ENCODE data around the gene BCAS3.

The BCAS3 gene

DNA sequence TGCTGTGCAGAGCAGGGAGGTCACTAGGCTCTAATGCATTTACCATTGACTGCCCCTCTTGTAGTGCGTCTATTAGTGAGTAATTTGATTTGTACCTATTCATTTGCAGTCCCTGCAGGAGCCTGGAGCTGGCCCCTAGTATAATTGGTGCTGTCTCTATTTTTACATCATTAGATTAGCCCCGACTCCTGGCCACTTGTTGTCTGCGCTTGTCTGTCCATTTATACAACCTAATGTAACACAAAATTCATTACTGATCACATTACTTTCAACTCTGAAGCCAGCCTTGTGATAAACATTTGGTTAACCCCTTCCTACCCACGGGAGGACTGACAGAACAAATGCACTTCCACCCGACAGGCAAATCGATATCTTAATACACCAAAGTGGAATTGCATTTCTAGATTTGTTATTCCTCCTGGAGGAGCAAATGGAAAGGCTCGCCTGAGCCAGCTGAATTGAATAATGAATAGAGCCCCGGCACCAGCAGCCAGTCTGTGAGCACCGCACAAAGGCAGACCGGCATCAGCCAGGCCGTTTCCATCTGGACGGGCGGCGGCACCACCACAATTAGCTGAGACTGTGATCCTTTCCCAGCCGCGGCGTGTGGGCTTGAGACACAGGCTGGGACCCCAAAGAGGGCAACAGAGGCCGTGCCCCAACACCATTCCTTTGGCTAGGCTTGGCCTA lies 703.3 kb downstream of the BCAS3 start:
- TF ChIP-seq CTCF (conservative IDR thresholded peaks at IDR 0.05; ENCODE audit: low read depth, low read length) = no peak
- no peak for DNase-seq (ENCODE audit: low read depth)
- H3K4me3 ChIP-seq (ENCODE audit: low read length) = no peak overlapping the region

DNA sequence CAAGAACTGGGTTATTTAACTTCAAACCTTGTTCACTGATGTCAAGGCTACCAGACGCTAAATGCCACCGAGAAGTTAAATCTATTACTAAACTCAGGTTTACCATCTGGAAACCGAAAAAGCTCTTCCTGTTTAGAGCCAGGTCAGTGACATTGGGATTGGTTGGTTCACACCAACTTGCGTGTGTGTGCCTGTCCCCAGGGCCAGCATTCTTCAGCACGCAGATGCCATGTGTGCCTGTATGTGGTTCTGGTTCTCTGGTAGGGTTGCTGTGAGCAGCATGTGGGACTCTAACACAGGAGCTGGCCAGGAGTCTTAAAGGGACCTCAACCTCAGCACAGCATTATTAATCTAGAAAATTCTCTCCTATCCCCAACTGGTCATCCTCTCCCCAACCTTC lies 703.9 kb downstream of the BCAS3 start:
- H3K4me3 ChIP-seq (ENCODE audit: low read length) = no peak overlapping the region
- no peak for DNase-seq (ENCODE audit: low read depth)
- no peak for TF ChIP-seq CTCF (conservative IDR thresholded peaks at IDR 0.05; ENCODE audit: low read depth, low read length)

GRCh38 chr17:61382796-61383688 lies 705.4 kb downstream of the BCAS3 start:
- H3K4me3 ChIP-seq (ENCODE audit: low read length) = no peak overlapping the region
- no peak for DNase-seq (ENCODE audit: low read depth)
- no peak for TF ChIP-seq CTCF (conservative IDR thresholded peaks at IDR 0.05; ENCODE audit: low read depth, low read length)

- TF ChIP-seq CTCF (conservative IDR thresholded peaks at IDR 0.05; ENCODE audit: low read depth, low read length) = no peak
- DNase-seq (ENCODE audit: low read depth) = no peak
- H3K4me3 ChIP-seq (ENCODE audit: low read length) = no peak overlapping the region
Observed at GRCh38 chr17:61383689-61384201, 706.1 kb downstream of the BCAS3 start.

DNA sequence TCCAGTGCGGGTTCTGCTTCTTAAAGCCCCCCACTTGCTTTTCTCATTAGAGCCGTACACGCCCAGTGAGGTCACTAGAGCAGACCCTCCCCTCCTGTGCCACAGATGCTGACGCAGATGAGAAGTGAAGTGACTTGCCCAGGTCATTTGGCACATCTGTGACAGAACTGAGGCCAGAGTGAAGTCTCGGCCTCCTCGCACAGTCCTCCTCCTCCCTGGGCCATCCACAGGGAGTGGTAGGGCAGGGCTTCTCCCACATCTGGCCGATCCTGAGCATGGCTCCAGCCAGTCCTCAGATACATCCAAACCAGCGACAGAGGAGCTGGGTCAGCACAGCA lies 706.7 kb downstream of the BCAS3 start:
- DNase-seq (ENCODE audit: low read depth) = no peak
- TF ChIP-seq CTCF (conservative IDR thresholded peaks at IDR 0.05; ENCODE audit: low read depth, low read length) = no peak
- H3K4me3 ChIP-seq (ENCODE audit: low read length) = no peak overlapping the region

DNA sequence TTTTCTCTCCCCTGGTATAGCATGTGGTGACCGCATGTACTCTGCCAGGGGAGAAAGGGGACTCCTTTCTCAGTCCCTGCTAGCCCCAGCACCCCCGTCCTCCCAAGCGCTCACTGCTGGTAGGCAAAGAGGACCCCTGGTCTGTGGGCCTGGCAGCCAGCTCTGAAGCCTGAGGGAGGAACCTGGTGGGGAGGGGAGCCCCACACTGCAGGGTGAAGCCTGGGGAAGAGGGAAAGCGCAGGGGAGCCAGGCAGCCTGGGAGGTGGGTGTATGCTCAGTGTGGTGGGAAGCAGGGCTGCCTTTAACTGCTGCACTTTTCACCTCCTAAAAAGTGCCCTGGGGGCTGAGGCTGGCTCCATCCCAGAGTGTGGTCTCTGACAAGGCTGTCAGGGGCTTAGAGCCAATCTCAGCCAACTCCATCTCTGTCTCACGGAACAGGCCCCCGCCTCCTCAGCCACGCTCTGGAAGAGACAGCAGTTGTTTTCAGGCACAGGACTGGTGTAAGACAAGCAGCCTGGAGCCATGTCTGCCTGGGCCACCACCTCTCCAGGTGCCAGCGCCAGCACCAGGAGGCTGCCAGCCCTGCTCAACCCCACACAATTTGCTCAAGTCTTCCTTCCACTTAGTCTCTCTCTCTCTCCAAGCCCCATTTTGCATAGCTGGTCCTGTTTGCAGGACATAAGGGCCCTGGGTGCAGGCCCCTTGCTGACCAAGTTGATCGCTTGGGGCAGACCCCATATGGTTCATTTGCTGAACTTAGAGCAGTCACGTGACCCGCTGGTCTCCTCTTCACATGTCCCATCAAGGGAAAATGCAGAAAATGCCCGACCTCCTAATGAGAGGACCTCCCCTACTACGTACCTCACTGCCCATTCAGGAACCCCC lies 707.3 kb downstream of the BCAS3 start:
- H3K4me3 ChIP-seq (ENCODE audit: low read length) = no peak overlapping the region
- no peak for DNase-seq (ENCODE audit: low read depth)
- TF ChIP-seq CTCF (conservative IDR thresholded peaks at IDR 0.05; ENCODE audit: low read depth, low read length) = no peak
